GM23338 (cell line): Measurements from ENCODE around the gene DPT. TPM values are rescaled to one million over a fixed set of nuclear protein-coding genes. Genes with fewer than 3 reads are reported as not detected.

Experiments used
- ATAC-seq: fragments of 200-7000 bp; cut with Tn5 transposase; 3 replicates; pipeline ENCODE4 v1.9.1; 2020
- DNase-seq: peaks from one replicate; pipeline ENCODE4 v3.0.0-alpha.2; 2015; ENCODE audit warnings: low spot score
- H2AFZ ChIP-seq: fragments of 200-600 bp; sonication (generic); 2 replicates; pipeline ENCODE4 v1.8.0; 2016; ENCODE audit warnings: antibody characterized with exemption, mild to moderate bottlenecking, moderate library complexity
- H3F3A ChIP-seq: fragments of 200-600 bp; sonication (generic); replicated peaks from 2 replicates; pipeline ENCODE4 v1.8.0; 2017; ENCODE audit warnings: antibody characterized with exemption, mixed run types, low read depth
- H3K27ac ChIP-seq: fragments of 200-600 bp; sonication (generic); 2 replicates; pipeline ENCODE4 v1.6.1; 2016; ENCODE audit warnings: low read depth
- H3K27me3 ChIP-seq: fragments of 200-600 bp; sonication (generic); 2 replicates; pipeline ENCODE4 v1.8.0; 2016; ENCODE audit warnings: mild to moderate bottlenecking, mixed run types, moderate library complexity; ENCODE audit not compliant: insufficient read depth
- H3K36me3 ChIP-seq: fragments of 200-600 bp; sonication (generic); 2 replicates; pipeline ENCODE4 v1.8.0; 2016; ENCODE audit warnings: mild to moderate bottlenecking; ENCODE audit not compliant: insufficient read depth
- H3K4me1 ChIP-seq: fragments of 200-600 bp; sonication (generic); 2 replicates; pipeline ENCODE4 v1.8.0; 2016; ENCODE audit warnings: mild to moderate bottlenecking, moderate library complexity; ENCODE audit not compliant: insufficient read depth
- H3K4me2 ChIP-seq: fragments of 200-600 bp; sonication (generic); 2 replicates; pipeline ENCODE4 v1.7.1; 2017; ENCODE audit warnings: mixed run types
- H3K4me3 ChIP-seq: fragments of 200-600 bp; sonication (generic); 2 replicates; pipeline ENCODE4 v1.6.1; 2016; ENCODE audit warnings: mixed run types
- H3K79me2 ChIP-seq: fragments of 200-600 bp; sonication (generic); replicated peaks from 2 replicates; pipeline ENCODE4 v1.8.0; 2017; ENCODE audit warnings: mild to moderate bottlenecking; ENCODE audit not compliant: insufficient read depth
- H3K9me2 ChIP-seq: fragments of 200-600 bp; sonication (generic); 2 replicates; pipeline ENCODE4 v1.8.0; 2017; ENCODE audit not compliant: insufficient read depth
- H4K20me1 ChIP-seq: fragments of 200-600 bp; sonication (generic); replicated peaks from 2 replicates; pipeline ENCODE4 v1.8.0; 2017; ENCODE audit warnings: mild to moderate bottlenecking; ENCODE audit not compliant: insufficient read depth
- H3K27ac Mint-ChIP-seq: 2 replicates; pipeline ENCODE4 v1.8.0; 2020; ENCODE audit warnings: inconsistent platforms, mild to moderate bottlenecking, moderate library complexity, mixed read lengths
- H3K27me3 Mint-ChIP-seq: 3 replicates; pipeline ENCODE4 v1.8.0; 2022; ENCODE audit warnings: low read depth, mild to moderate bottlenecking, moderate library complexity, mixed read lengths, inconsistent platforms; ENCODE audit not compliant: insufficient read depth, poor library complexity
- H3K36me3 Mint-ChIP-seq: 3 replicates; pipeline ENCODE4 v1.8.0; 2021; ENCODE audit warnings: low read depth, mild to moderate bottlenecking, inconsistent platforms, moderate library complexity, mixed read lengths
- H3K4me1 Mint-ChIP-seq: 3 replicates; pipeline ENCODE4 v1.8.0; 2020; ENCODE audit warnings: mild to moderate bottlenecking, inconsistent platforms, mixed read lengths
- H3K4me3 Mint-ChIP-seq: 3 replicates; pipeline ENCODE4 v1.8.0; 2021; ENCODE audit warnings: moderate library complexity, mild to moderate bottlenecking, inconsistent platforms, mixed read lengths
- H3K9me3 Mint-ChIP-seq: 3 replicates; pipeline ENCODE4 v1.8.0; 2020; ENCODE audit warnings: moderate library complexity, mild to moderate bottlenecking, inconsistent platforms, mixed read lengths
- JUNB ChIP-seq: IDR thresholded peaks from one replicate; pipeline ENCODE4 v1.6.1; 2016; ENCODE audit warnings: antibody characterized with exemption; ENCODE audit not compliant: unreplicated experiment
- NANOG ChIP-seq: IDR thresholded peaks from 2 replicates; pipeline ENCODE4 v1.6.1; 2016; ENCODE audit warnings: antibody characterized with exemption, borderline replicate concordance
- POLR2AphosphoS5 ChIP-seq: IDR thresholded peaks from 2 replicates; pipeline ENCODE4 v1.6.1; 2016; ENCODE audit warnings: antibody characterized with exemption, low read depth
- STAT1 ChIP-seq: IDR thresholded peaks from one replicate; pipeline ENCODE4 v1.6.1; 2016; ENCODE audit warnings: antibody characterized with exemption; ENCODE audit not compliant: unreplicated experiment
- ZNF114 ChIP-seq: fragments of 250-450 bp; sonication (Bioruptor Pico); IDR thresholded peaks from 2 replicates; pipeline ENCODE4 v1.5.0; 2020; ENCODE audit warnings: mild to moderate bottlenecking, moderate library complexity
- ZNF331 ChIP-seq: fragments of 250-450 bp; sonication (Bioruptor Pico); IDR thresholded peaks from 2 replicates; pipeline ENCODE4 v1.5.0; 2020; ENCODE audit warnings: low read depth, mild to moderate bottlenecking, moderate library complexity
- polyA plus RNA-seq: library from polyadenylated mRNA; unstranded; fragments of >200 nt; fragmentation: Nextera tagmentation; extraction: Ambion mirVana; gene quantifications from 2 replicates; pipeline ENCODE4 v1.2.1, GENCODE V29; 2016
- total RNA-seq: library from RNA; depleted of rRNA; stranded (reverse); fragments of >200 nt; shearing (Covaris generic); gene quantifications from 2 replicates; pipeline ENCODE4 v1.2.3, GENCODE V29; 2014
- TF ChIP-seq, protein P1 (sequence below): IDR thresholded peaks from one replicate; pipeline ENCODE4 v1.6.1; 2018; ENCODE audit warnings: antibody characterized with exemption; ENCODE audit not compliant: unreplicated experiment
- TF ChIP-seq, protein P2 (sequence below): IDR thresholded peaks from 2 replicates; pipeline ENCODE4 v1.6.1; 2016; ENCODE audit warnings: antibody characterized with exemption
- TF ChIP-seq, protein P3 (sequence below), 2 experiments: fragments of 200-600 bp in 1 of 2; sonication (generic) in 1 of 2; conservative IDR thresholded peaks; 2 replicates each; pipeline versions ENCODE4 v1.5.1 to v1.6.1; 2016 to 2017; ENCODE audit warnings: antibody characterized with exemption in 2 of 2, low read depth in 2 of 2, mild to moderate bottlenecking in 2 of 2, moderate library complexity in 1 of 2
- TF ChIP-seq, protein P4 (sequence below): fragments of 250-450 bp; sonication (Bioruptor Pico); IDR thresholded peaks from 2 replicates; pipeline ENCODE4 v1.5.0; 2020; ENCODE audit warnings: mild to moderate bottlenecking, moderate library complexity

DPT gene
- total and polyA plus RNA-seq, 2 experiments from 2014 or later: not detected

GRCh38 chr1:168698453-168698852 lies 30.6 kb downstream of the DPT start (continued):
- TF ChIP-seq, protein P1, sequence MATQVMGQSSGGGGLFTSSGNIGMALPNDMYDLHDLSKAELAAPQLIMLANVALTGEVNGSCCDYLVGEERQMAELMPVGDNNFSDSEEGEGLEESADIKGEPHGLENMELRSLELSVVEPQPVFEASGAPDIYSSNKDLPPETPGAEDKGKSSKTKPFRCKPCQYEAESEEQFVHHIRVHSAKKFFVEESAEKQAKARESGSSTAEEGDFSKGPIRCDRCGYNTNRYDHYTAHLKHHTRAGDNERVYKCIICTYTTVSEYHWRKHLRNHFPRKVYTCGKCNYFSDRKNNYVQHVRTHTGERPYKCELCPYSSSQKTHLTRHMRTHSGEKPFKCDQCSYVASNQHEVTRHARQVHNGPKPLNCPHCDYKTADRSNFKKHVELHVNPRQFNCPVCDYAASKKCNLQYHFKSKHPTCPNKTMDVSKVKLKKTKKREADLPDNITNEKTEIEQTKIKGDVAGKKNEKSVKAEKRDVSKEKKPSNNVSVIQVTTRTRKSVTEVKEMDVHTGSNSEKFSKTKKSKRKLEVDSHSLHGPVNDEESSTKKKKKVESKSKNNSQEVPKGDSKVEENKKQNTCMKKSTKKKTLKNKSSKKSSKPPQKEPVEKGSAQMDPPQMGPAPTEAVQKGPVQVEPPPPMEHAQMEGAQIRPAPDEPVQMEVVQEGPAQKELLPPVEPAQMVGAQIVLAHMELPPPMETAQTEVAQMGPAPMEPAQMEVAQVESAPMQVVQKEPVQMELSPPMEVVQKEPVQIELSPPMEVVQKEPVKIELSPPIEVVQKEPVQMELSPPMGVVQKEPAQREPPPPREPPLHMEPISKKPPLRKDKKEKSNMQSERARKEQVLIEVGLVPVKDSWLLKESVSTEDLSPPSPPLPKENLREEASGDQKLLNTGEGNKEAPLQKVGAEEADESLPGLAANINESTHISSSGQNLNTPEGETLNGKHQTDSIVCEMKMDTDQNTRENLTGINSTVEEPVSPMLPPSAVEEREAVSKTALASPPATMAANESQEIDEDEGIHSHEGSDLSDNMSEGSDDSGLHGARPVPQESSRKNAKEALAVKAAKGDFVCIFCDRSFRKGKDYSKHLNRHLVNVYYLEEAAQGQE: no peak
- TF ChIP-seq STAT1 (no peak), NANOG (no peak), JUNB (no peak), POLR2AphosphoS5 (no peak)
- TF ChIP-seq, protein P2, sequence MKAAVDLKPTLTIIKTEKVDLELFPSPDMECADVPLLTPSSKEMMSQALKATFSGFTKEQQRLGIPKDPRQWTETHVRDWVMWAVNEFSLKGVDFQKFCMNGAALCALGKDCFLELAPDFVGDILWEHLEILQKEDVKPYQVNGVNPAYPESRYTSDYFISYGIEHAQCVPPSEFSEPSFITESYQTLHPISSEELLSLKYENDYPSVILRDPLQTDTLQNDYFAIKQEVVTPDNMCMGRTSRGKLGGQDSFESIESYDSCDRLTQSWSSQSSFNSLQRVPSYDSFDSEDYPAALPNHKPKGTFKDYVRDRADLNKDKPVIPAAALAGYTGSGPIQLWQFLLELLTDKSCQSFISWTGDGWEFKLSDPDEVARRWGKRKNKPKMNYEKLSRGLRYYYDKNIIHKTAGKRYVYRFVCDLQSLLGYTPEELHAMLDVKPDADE: no peak
- TF ChIP-seq, protein P3, sequence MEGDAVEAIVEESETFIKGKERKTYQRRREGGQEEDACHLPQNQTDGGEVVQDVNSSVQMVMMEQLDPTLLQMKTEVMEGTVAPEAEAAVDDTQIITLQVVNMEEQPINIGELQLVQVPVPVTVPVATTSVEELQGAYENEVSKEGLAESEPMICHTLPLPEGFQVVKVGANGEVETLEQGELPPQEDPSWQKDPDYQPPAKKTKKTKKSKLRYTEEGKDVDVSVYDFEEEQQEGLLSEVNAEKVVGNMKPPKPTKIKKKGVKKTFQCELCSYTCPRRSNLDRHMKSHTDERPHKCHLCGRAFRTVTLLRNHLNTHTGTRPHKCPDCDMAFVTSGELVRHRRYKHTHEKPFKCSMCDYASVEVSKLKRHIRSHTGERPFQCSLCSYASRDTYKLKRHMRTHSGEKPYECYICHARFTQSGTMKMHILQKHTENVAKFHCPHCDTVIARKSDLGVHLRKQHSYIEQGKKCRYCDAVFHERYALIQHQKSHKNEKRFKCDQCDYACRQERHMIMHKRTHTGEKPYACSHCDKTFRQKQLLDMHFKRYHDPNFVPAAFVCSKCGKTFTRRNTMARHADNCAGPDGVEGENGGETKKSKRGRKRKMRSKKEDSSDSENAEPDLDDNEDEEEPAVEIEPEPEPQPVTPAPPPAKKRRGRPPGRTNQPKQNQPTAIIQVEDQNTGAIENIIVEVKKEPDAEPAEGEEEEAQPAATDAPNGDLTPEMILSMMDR (conservative IDR thresholded peaks at IDR 0.05; ENCODE audit: low read depth in 2 of 2): no peak

DNA sequence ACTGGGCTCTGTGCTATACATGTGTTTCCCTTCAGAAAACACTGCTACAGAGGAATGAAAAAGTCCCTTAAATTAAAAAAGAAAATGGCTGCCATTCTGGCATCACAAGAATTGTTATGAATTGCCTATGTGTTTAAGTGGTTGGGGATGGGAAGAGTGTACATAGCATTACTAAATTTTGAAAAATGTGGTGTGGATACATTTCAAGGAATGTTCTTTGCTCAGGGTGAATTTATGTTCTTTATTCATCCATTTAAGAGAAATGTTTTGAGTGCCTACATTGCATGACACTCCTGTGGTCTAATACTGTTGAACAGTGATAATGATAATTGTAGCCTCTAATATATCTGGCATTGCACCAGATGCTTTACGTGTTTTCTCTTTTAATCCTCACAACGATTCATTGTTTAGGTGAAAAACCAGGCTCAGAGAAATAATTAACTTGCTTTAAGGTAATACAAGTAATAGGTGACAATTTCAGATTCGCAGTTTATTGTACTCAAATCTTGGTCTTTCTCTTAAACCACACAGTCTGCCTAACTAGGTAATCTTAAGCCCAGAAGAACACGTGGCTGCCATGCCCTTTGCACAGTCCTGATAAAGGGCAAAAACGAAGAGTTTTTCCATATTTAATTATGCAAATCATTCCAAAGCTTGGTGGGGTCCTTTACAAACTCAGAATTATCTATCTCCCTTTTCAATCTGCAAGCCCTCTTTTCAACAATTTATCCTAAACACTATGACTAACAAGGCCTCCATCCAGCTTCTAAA lies 31.5 kb downstream of the DPT start:
- Mint-ChIP-seq H3K9me3 (no peaks in the 10 kb centered on the region), H3K27me3 (peaks cover 9% of the 10 kb centered on the region), H3K36me3 (no peaks in the 10 kb centered on the region), H3K27ac (no peak overlapping the region), H3K4me1 (peaks cover 17% of the 10 kb centered on the region), H3K4me3 (no peak overlapping the region)
- DNase-seq (no peak), ATAC-seq (no peak)
- Histone ChIP-seq H3K79me2 (no peaks in the 10 kb centered on the region), H3K27me3 (no peaks in the 10 kb centered on the region), H4K20me1 (no peaks in the 10 kb centered on the region), H3F3A (no peaks in the 10 kb centered on the region), H3K4me1 (no peaks in the 10 kb centered on the region), H3K4me2 (no peak overlapping the region), H3K9me2 (0 out of 2 replicates have a peak, but pooled peaks cover 4% of the 10 kb centered on the region), H3K27ac (no peak overlapping the region), H2AFZ (peak overlapping the region; percentile 74; the same call in 1 of the 2 replicates), H3K4me3 (no peak overlapping the region), H3K36me3 (no peaks in the 10 kb centered on the region)
- TF ChIP-seq, protein P2: no peak
- TF ChIP-seq POLR2AphosphoS5 (no peak), ZNF331 (no peak), ZNF114 (CRISPR knock-in tag) (no peak)
- TF ChIP-seq, protein P4, sequence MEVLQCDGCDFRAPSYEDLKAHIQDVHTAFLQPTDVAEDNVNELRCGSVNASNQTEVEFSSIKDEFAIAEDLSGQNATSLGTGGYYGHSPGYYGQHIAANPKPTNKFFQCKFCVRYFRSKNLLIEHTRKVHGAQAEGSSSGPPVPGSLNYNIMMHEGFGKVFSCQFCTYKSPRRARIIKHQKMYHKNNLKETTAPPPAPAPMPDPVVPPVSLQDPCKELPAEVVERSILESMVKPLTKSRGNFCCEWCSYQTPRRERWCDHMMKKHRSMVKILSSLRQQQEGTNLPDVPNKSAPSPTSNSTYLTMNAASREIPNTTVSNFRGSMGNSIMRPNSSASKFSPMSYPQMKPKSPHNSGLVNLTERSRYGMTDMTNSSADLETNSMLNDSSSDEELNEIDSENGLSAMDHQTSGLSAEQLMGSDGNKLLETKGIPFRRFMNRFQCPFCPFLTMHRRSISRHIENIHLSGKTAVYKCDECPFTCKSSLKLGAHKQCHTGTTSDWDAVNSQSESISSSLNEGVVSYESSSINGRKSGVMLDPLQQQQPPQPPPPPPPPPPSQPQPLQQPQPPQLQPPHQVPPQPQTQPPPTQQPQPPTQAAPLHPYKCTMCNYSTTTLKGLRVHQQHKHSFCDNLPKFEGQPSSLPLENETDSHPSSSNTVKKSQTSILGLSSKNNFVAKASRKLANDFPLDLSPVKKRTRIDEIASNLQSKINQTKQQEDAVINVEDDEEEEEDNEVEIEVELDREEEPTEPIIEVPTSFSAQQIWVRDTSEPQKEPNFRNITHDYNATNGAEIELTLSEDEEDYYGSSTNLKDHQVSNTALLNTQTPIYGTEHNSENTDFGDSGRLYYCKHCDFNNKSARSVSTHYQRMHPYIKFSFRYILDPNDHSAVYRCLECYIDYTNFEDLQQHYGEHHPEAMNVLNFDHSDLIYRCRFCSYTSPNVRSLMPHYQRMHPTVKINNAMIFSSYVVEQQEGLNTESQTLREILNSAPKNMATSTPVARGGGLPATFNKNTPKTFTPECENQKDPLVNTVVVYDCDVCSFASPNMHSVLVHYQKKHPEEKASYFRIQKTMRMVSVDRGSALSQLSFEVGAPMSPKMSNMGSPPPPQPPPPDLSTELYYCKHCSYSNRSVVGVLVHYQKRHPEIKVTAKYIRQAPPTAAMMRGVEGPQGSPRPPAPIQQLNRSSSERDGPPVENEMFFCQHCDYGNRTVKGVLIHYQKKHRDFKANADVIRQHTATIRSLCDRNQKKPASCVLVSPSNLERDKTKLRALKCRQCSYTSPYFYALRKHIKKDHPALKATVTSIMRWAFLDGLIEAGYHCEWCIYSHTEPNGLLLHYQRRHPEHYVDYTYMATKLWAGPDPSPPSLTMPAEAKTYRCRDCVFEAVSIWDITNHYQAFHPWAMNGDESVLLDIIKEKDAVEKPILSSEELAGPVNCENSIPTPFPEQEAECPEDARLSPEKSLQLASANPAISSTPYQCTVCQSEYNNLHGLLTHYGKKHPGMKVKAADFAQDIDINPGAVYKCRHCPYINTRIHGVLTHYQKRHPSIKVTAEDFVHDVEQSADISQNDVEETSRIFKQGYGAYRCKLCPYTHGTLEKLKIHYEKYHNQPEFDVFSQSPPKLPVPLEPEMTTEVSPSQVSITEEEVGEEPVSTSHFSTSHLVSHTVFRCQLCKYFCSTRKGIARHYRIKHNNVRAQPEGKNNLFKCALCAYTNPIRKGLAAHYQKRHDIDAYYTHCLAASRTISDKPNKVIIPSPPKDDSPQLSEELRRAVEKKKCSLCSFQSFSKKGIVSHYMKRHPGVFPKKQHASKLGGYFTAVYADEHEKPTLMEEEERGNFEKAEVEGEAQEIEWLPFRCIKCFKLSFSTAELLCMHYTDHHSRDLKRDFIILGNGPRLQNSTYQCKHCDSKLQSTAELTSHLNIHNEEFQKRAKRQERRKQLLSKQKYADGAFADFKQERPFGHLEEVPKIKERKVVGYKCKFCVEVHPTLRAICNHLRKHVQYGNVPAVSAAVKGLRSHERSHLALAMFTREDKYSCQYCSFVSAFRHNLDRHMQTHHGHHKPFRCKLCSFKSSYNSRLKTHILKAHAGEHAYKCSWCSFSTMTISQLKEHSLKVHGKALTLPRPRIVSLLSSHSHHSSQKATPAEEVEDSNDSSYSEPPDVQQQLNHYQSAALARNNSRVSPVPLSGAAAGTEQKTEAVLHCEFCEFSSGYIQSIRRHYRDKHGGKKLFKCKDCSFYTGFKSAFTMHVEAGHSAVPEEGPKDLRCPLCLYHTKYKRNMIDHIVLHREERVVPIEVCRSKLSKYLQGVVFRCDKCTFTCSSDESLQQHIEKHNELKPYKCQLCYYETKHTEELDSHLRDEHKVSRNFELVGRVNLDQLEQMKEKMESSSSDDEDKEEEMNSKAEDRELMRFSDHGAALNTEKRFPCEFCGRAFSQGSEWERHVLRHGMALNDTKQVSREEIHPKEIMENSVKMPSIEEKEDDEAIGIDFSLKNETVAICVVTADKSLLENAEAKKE (CRISPR knock-in tag): no peak
